Aortic smooth muscle cell (primary cell): ENCODE results near the gene ZNF766. TPM values are rescaled to one million over a fixed set of nuclear protein-coding genes. Genes with fewer than 3 reads are reported as not detected.

ENCODE experiments used
- total RNA-seq: library from RNA; depleted of rRNA; stranded (reverse); fragments of >200 nt; gene quantifications from 2 replicates; pipeline ENCODE4 v1.2.3, GENCODE V29; 2014

The ZNF766 gene
- total RNA-seq: 13.3 and 14.2 TPM in 2 replicates

GRCh38 chr19:52269338-52270261 lies at the start of gene ZNF766:
Gene ZNF766, plus strand, starts transcription at chr19:52269587. Its CDS starts 27 bp downstream, at chr19:52269614.

GRCh38 chr19:52296773-52297600 lies 27.6 kb downstream of the ZNF766 start, which contains the start of gene ZNF480:
Gene ZNF480, plus strand, starts transcription at chr19:52297169. Its CDS starts 3,244 bp downstream, at chr19:52300413.

DNA sequence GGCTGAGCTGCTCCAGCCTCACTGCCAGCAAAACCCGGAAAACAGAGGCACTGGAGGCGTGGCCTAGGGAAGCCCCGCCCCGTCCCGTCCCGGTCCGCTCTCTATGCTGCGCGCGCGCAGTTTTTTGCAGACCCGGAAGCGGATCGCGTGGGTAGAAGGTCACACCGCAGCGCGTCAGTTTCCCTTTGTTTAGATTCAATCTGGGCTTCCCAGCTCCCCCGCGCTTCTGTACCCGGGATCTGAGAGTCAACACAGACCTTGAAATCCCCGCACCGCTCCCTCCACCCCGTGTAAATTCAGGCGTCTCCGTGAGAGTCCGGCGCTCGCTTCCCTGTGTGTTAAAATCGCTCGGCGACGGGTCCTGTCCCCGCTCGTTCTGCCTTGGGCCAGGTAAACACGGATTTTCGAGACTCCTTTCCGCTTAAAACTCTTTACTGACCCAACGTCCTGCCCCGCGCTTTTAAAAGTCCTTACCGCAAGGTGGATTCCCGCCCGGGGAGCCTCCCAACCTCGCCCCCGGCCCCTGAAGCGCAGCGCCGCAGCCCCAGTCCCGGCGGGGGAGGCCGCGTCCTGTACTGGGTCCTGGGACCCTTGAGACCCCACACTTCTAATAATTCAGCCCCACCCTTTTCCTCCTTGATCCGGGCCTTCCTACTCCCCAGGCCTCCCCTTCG lies 66.9 kb downstream of the ZNF766 start, which contains the start of gene ZNF610:
ZNF610 (plus strand) TSS at position 127 of the 674 bp plus-strand sequence. CDS start 12,930 bp downstream, outside the sequence.

Other genes with a start within 250 kb of the ZNF766 start
- gene ZNF614, start 241.2 kb upstream of the ZNF766 start, total RNA-seq: 8.8 and 10.2 TPM in 2 replicates
- gene ZNF432, start 220.7 kb upstream of the ZNF766 start, total RNA-seq: 7.4 and 9.1 TPM in 2 replicates
- 22.7 and 23.6 TPM in 2 replicates for gene ZNF841, start 173.8 kb upstream of the ZNF766 start, total RNA-seq
- gene ZNF616, start 129.6 kb upstream of the ZNF766 start, total RNA-seq: 8.7 and 9.0 TPM in 2 replicates
- 5.8 and 10.8 TPM in 2 replicates for gene ZNF836, start 98.0 kb upstream of the ZNF766 start, total RNA-seq
- gene PPP2R1A, start 79.5 kb upstream of the ZNF766 start, total RNA-seq: 113 and 167 TPM in 2 replicates
- 6.2 and 7.8 TPM in 2 replicates for gene ZNF480, start 27.6 kb downstream of the ZNF766 start, total RNA-seq
- 1.8 and 2.4 TPM in 2 replicates for gene ZNF610, start 66.7 kb downstream of the ZNF766 start, total RNA-seq
- 31.3 and 50.7 TPM in 2 replicates for gene ZNF880, start 100.3 kb downstream of the ZNF766 start, total RNA-seq
- 24.9 and 30.3 TPM in 2 replicates for gene ZNF528, start 128.3 kb downstream of the ZNF766 start, total RNA-seq
- 0.25 TPM in 1 of 2 replicates, not detected in the other for gene ZNF534, start 159.6 kb downstream of the ZNF766 start, total RNA-seq
- 5.9 and 6.2 TPM in 2 replicates for gene ZNF578, start 184.0 kb downstream of the ZNF766 start, total RNA-seq